Hippocampal formation (tissue), 2 donors: ENCODE results near the gene INTS6.
"Not testable (repeated sequence)": the region's sequence is repeated elsewhere in the genome, so short reads cannot be mapped to it uniquely, and the experiment has no call there.

Experiments used
- DNase-seq, 2 donors: peaks; one replicate each; lab custom pipeline; 2025; lab: John Stamatoyannopoulos, UW

Gene INTS6

GRCh38 chr13:51453959-51454703, 1.3 kb upstream of the INTS6 start:
- DNase-seq = no peak

DNA sequence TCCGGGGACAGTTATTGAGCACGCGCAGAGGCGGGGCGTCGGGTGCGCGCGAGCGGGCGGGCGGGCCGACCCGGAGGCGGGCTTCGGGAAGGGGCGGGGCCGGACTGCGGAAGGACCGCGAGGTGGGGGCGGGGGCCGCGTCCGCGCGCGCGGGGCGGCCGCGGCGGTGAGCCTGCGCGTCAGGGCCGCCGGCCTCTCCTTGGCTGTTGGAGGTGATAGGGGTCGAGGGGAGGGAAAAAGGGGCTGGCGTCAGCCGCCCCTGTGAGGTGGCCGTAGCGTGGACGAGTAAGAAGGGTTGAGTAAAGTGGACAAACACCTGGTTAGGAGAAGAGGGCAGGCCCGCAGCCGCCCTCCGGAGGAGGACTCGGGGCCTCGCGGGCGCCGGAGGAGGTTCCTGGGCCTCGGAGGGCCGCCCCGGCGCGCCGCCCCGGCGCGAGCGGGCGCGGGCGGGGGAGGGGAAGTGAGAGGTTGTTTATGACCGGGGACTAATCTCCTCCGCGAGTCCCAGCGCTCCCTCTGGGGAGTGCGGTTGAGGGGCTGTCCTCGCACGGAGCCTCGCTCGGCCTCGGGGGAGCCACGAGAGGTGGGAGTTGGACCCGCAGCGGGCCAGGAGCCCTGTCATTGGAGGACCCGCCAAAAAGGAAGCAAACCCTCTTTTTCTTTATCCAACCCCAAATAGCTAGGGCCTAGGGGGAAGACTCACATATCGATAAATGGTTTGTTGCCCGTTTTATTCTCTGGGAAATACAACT, 547 bp upstream of the INTS6 start:
- DNase-seq = peak in 1 of 2 donors; percentile 67

GRCh38 chr13:51451467-51452360, 1.1 kb downstream of the INTS6 start:
- peak; percentile 73 to 77 for DNase-seq

GRCh38 chr13:51451134-51451466, 1.7 kb downstream of the INTS6 start:
- no peak for DNase-seq

GRCh38 chr13:51449018-51449417, 3.8 kb downstream of the INTS6 start:
- no peak for DNase-seq

DNA sequence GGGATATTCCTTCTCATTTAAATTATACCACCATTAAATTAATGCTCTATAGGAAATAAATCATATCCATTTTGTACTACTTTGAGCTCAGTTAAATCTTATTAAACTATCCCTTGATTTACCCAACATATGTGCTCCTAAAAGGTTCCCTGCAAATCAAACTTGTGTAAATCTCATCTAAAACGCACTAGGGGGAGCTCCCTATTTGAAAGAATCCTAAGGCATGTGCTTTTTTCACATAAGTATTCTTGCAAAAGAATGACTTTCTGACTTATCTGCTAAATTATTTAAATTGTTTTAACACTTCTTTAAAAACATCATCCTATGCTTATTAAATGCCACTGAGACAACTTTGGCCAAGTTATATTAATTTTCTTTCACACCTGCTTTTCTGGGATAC, 7.9 kb downstream of the INTS6 start:
- peak in 1 of 2 donors; percentile 74 for DNase-seq

- DNase-seq = no peak
These were observed 12.5 kb downstream of the INTS6 start for GRCh38 chr13:51440381-51440780.

DNA sequence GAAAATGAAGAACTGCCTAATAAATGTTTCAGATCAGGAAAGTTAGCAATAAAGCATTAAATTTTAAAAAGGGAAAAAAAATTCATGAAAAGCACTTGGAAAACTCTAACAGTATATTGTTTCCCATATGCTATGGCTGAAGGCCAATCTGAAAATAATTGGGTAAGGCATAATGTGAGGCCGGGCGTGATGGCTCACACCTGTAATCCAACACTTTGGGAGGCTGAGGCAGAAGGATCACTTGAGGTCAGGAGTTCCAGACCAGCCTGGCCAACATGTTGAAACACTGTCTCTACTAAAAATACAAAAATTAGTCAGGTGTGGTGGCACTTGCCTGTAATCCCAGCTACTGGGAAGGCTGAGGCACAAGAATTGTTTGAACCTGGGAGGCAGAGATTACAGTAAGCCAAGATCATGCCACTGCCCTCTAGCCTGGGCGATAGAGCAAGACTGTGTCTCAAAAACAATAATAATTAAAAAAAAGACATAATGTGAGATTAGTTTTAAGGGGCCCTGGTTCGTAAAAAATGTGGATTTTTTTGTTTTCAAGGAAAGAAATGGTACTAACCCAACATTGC, 15.2 kb downstream of the INTS6 start:
- no peak for DNase-seq

- DNase-seq = peak in 1 of 2 donors; percentile 15
These were observed 17.7 kb downstream of the INTS6 start for GRCh38 chr13:51435002-51435578.

DNA sequence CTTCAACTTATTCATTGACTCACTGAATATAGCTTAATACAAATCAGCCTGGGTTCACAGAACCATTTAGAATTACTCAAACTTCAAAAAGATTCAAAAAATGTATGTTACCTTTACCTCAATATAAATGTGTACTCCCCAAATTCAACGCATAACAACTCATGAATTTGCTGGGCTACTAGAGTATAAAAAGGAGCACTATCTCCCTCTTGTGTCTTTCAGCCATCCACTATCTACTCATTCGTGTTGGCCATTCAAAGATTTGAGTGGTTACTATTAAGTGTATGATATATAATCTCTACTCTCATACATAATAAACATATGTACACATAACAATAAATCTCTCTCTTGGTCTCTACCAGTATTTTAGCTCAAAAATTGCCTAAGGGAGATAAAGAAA, 20.3 kb downstream of the INTS6 start:
- peak in 1 of 2 donors; percentile 11 for DNase-seq

DNA sequence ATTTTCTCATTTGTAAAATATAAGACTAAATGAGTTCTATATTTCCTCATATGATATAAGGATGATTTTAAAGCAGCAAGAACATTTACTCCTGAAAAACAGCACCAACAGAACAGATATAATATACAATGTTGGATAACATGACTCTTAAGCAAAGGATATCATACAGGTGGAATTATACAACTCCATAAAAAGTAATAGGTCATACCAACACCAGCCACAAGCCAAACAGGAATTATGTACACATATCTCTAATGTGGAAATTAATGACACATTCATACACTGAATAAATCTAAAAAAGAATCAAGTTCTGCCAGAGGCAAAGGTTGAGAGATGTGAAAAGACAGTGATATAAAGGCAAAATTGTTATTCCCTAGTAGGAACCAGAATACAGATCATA, 25.9 kb downstream of the INTS6 start:
- DNase-seq = no peak

- no peak for DNase-seq
These were observed 27.3 kb downstream of the INTS6 start for GRCh38 chr13:51425410-51426042.

DNA sequence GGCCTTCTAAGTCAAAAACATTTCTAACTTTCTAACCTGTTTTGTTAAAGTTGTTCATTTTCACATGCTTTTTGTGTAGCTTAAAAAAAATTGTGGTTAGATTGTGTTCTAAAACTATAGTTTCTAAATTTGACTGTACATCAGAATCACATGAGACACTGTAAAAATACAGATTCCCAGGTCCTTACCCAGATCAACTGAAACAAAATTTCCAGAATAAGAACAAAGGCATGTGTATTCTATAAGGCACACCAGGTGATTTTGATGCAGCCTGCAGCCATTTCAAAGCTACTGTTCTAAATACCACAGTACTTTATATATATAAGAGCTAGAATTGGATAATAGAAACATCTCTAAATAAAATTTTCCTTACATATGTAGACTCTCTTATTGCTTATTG, 29.1 kb downstream of the INTS6 start:
- DNase-seq = no peak

GRCh38 chr13:51422484-51422883, 30.4 kb downstream of the INTS6 start:
- no peak for DNase-seq

GRCh38 chr13:51420681-51421490, 31.9 kb downstream of the INTS6 start:
- no peak for DNase-seq

- no peak for DNase-seq
These were observed 33.7 kb downstream of the INTS6 start for GRCh38 chr13:51419001-51419636.

- DNase-seq = no peak
These were observed 35.1 kb downstream of the INTS6 start for GRCh38 chr13:51417716-51418115.

- no peak for DNase-seq
These were observed 36.7 kb downstream of the INTS6 start for GRCh38 chr13:51416107-51416506.

GRCh38 chr13:51415339-51415738, 37.5 kb downstream of the INTS6 start:
- DNase-seq = not testable (repeated sequence)

- DNase-seq = no peak
These were observed 40.4 kb downstream of the INTS6 start for GRCh38 chr13:51412431-51412830.
